NOMO-1 (cell line): ENCODE data around the gene RHBDL1.

Experiments
- DNase-seq, 2 experiments: peaks; one replicate each; lab custom pipeline; 2025; ENCODE audit not compliant: unreplicated experiment in 2 of 2; lab: John Stamatoyannopoulos, UW

Gene RHBDL1

DNA sequence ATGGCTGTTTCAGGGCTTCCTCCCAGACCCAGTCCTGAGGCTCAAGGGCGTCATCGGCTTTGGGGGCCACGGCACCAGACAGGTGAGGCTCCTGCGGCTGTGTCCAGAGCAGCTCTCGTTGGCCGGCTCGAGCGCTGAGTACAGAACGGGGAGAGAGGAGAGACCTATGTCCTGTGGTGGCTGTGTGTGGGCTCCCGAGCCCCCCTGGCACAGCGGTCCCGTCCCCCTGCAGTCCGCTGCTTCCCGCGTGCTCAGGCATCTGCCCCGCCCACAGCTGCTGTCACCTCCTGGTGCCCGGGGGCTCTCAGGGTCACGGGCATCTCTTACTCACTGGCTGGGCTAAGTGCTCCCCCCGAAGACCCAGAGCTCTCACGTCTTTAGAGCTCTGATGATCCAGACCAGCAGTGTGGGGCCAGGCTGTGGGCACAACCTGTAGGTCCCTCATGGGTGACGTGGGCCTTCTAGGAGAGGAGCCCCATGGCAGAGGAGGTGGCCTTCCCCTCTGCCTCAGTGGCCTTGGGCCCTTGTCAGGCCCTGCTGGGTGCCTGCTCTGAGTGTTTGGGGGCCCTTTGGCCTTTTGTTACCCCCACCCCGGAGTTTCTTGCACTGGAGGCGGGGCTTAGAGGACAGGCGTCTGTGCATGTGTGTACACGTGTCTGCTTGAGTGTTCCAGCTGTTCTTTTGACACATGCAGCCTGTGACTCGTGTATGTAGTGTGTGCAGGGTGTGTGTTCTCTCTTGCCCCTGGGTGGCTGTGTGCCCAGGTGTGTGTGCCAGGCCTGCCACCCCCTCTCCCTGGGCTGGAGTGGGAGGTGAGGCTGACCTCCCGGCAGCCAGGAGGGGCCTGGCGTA, 22.8 kb upstream of the RHBDL1 start:
- DNase-seq = no peak

DNA sequence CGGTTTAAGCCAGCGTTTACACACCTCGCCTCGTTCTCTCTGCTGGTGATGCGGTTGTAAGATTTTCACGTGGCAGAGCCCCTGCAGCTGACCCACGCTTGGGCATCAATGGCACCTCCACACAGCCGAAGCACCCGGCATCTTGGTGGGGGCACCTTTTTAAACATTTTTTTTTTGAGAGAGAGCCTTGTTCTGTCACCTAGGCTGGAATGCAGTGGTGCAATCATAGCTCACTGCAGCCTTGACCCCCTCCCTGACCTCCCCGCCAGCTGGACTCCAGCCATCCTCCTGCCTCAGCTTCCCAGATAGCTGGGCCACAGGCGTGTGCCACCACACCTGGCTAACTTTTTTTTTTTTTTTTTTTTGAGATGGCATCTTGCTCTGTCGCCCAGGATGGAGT, 21.4 kb upstream of the RHBDL1 start:
- no peak for DNase-seq

GRCh38 chr16:657487-657886, 18.0 kb upstream of the RHBDL1 start:
- no peak for DNase-seq

DNA sequence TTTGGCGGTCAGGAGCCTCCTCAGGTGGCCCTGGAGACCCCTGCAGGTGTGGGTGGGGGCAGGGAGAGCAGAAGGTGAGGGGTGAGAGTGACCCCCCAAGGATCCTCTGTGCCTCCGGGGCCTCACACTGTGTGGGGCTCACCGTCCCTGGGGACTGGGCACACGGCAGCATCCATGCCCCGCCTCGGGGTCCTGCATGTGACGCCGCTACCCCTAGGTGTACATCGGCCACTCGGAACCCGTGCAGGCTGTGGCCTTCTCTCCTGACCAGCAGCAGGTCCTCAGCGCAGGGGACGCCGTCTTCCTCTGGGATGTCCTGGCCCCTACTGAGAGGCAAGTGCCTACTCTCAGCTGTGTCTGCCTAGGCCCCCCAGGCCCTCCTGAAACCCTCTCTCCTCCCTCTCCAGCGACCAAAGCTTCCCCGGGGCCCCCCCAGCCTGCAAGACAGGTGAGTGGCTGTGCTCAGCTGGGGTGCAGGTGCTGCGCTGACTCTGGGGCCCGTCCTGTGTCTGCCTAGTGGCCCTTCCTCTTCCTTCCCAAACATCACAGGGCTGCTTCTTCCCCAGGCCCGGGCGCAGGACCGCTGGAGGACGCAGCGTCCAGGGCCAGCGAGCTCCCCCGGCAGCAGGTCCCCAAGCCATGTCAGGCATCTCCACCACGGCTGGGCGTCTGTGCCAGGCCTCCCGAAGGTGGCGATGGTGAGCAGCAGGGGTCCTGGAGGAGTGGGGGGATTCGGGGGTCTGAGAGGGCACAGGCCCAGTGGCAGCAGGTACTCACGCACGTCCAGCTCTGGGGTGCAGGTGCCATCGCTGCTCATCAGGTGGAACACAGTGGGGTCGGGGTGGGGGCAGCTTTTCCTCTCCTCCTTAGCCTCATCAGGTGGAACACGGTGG, 16.5 kb upstream of the RHBDL1 start:
- DNase-seq = no peak

DNA sequence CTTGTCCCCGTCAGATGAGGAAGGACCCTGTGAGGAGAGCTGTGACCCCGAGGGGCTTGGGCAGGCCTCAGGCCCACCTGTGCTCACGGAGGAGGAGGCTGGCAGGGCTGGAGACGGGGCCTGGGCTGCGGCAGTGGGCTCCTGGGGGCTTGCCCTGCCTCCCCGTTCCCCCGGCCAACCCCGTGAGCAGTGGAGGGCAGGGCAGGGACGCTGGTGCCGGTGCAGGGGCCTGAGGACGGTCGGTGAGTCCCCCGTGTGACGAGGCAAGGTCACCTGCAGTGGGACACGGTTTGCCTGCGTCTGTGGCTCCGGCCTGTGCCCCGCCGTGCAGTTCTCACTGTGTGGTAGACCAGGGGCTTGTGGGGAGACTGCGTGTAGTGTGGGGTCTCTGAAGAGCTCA, 15.9 kb upstream of the RHBDL1 start:
- no peak for DNase-seq

DNA sequence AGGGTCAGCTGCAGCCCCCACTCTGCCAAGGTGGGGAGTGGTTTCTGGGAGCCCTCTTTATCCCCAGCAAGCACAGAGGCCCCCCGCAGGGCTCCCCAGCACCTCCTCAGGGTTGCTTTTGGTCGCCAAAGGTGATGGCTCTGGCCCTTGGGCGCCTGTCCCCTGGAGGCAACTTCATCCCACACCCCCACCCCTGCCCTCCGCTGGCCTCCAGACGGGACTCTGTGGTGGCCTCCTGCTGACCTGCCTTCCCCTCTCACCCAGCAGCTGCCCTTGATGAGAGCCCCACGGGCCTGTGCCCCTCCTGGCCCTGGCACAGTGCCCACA, 15.4 kb upstream of the RHBDL1 start:
- no peak for DNase-seq

GRCh38 chr16:660459-661183, 14.8 kb upstream of the RHBDL1 start:
- DNase-seq = peak; percentile 79 to 86

DNA sequence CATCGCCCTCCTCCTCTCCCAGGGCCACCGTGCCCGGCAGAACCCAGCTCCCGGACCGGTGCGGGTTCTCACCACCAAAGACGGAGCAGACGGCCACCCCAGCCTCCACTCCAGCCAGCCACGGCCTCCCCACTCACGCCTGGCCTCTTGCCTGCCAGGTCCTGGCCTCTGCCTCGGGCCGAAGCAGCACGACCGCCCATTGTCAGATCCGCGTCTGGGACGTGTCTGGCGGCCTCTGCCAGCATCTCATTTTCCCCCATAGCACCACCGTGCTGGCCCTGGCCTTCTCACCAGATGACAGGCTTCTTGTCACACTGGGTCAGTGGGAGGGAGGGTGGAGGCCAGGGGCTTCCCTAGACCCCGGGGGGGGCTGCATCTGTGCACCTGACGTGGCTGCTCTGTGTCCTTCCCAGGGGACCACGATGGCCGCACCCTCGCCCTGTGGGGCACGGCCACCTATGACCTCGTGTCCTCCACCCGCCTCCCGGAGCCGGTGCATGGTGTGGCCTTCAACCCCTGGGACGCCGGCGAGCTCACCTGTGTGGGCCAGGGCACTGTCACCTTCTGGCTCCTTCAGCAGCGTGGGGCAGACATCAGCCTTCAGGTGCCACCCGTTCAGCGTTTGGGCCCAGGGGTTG, 14.2 kb upstream of the RHBDL1 start:
- no peak for DNase-seq

GRCh38 chr16:662095-662494, 13.4 kb upstream of the RHBDL1 start:
- DNase-seq = no peak

DNA sequence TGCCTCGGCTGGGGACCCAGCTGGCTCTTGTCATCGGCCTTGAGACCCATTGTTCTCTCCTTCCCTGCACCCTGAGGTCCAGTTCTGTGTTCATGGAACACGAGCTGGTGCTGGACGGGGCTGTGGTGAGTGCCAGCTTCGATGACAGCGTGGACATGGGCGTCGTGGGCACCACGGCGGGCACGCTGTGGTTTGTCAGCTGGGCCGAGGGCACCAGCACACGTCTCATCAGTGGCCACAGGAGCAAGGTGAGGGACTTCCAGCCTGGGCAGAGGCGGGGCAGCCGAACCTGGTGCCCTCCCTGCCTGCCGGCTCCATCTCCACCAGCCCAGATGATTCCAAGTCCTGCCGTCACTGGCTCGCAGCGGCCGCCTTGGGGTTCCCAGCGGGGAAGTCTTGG, 12.9 kb upstream of the RHBDL1 start:
- no peak for DNase-seq

DNA sequence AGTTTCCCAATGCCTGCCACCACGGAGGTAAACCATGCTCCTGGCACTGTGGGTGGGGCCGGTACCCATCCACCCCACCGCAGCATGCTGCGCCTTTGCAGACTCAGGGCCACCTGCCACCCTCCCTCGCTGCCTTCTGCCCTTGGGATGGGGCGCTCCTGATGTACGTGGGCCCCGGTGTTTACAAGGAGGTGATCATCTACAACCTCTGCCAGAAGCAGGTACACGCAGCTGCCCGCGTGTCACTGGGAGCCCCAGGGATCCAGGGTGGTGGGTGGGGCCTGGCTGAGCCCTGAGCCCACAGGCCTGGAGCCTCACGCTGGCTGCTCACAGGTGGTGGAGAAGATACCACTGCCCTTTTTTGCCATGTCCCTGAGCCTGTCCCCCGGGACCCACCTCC, 8.9 kb upstream of the RHBDL1 start:
- no peak for DNase-seq

DNA sequence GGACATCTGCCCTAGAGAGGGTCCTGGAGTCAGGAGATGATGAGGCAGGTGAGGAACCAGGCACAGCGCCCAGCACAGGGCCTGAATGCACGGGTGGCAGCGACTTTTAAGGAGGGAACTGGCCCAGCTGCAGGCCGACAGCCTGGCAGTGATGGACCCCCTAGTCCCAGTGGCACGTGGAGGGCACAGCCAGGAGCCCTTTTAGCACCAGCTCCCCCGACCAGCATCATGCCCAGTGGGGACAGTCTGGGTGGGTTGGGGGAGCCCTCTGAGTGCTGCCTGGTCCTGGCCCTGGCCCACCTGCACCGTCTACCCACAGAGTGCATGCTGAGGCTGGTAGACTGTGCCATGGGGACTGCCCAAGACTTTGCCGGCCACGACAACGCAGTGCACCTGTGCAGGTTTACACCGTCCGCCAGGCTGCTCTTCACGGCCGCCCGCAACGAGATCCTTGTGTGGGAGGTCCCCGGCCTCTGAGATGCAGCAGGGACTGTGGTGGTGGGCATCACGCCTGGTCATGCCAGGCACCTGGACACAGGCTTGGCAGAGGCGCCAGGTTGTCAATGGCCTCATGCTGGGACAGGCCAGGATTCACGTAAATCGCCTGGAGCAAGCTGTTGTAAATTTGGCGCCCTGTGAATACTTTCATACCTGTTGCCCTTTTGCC, 8.2 kb upstream of the RHBDL1 start:
- no peak for DNase-seq

DNA sequence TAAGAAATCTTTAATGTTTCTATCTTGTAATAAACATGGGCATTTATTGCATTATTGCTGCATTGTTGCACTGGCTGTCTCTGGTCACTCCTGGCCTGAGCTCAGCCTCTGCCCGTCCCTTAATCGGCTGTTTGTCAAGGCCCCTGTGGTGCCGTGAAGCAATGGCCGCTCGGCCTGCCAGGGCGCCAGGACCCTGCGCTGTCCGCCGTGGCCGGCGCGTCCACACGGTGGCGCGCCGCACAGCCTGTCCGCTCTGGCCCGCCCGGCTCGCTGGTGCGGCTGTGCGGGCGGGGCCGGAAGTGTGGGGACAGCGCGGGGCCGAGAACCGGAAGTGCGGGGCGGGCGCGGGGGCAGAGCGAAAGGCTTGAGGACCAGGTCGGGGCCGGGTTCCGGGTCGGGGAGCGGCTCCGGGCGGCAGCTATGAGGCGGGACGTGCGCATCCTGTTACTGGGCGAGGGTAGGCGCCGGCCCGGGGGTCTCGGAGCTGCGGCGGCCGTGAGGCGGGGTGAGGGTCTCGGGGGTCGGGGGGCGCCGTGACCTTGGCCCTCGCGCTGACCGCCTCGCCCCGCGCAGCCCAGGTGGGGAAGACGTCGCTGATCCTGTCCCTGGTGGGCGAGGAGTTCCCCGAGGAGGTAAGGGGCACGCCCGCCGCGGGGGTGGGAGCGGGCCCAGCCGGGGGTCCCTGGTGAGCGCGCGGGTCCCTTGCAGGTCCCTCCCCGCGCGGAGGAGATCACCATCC, 7.5 kb upstream of the RHBDL1 start, which contains the start of gene RHOT2:
TSS of gene RHOT2 (plus strand) at position 353 of the 739 bp plus-strand sequence. CDS start at position 421, 68 bp downstream.
- DNase-seq = peak; percentile 87 to 94

DNA sequence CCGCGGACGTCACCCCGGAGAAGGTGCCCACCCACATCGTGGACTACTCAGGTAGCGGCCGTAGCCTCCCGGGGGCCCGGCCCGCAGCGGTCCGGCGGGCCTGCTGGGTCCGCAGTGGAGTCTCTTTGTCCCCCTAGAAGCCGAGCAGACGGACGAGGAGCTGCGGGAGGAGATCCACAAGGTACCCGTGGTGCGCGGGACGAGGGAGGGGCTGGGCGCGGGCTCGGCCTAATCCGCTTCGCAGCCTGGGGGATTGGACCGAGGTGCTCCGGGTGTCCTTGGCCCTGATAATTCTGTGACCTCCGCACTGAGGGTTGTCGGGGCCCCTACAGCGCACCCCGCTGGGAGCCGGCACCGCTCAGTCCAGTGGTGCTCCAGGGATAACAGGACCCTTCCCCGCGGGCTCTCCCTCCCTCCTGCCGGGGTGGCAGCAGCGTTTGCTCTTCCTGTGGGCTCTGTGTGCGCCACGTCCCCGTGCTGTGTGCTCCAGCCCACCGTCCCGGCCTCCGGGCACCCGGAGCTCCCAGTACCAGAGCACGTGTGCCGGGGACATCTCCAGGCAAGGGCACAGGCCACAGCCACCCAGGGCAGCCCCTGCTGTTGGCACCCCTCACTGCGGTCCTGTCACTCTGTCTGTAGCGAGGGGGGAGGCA, 6.8 kb upstream of the RHBDL1 start:
- no peak for DNase-seq

GRCh38 chr16:669666-670065, 5.8 kb upstream of the RHBDL1 start:
- no peak for DNase-seq

DNA sequence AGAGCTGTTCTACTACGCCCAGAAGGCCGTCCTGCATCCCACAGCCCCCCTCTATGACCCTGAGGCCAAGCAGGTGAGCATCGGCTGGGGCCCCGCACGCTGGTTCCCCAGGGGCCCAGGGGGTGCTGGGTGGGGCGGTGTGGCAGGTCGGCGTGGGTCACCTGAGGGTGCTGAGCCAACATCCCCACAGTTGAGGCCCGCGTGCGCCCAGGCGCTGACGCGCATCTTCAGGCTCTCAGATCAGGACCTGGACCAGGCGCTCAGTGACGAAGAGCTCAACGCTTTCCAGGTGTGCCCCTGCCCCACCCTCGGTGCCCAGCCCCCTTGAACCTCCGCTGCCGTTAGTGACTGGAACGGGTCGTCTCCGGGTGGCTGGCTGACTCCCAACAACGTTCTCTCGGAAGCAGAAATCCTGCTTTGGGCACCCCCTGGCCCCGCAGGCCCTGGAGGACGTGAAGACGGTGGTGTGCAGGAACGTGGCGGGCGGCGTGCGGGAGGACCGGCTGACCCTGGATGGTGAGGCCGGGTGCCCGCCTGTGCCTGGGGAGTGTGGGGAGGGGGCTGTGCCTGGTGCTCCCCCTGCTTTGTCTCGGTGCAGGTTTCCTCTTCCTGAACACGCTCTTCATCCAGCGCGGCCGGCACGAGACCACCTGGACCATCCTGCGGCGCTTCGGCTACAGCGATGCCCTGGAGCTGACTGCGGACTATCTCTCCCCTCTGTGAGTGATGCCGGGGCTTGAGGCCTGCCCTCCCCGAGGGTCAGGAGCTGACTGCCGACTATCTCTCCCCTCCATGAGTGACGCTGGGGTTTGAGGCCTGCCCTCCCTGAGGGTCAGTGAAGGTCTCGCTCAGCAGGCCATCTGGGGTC, 4.8 kb upstream of the RHBDL1 start:
- no peak for DNase-seq

GRCh38 chr16:671353-672131, 3.9 kb upstream of the RHBDL1 start:
- DNase-seq = no peak
